CD4-positive, alpha-beta T cell treated with Interleukin-6 at 100 ng/mL for 8 hours (primary cell): ENCODE data around the gene TTI1.
"Not testable (repeated sequence)": the region's sequence is repeated elsewhere in the genome, so short reads cannot be mapped to it uniquely, and the experiment has no call there.

Experiments used
- DNase-seq: peaks from one replicate; pipeline ENCODE4 v3.0.0-alpha.2; 2020; ENCODE audit warnings: mixed read lengths, low spot score

TTI1 gene

DNA sequence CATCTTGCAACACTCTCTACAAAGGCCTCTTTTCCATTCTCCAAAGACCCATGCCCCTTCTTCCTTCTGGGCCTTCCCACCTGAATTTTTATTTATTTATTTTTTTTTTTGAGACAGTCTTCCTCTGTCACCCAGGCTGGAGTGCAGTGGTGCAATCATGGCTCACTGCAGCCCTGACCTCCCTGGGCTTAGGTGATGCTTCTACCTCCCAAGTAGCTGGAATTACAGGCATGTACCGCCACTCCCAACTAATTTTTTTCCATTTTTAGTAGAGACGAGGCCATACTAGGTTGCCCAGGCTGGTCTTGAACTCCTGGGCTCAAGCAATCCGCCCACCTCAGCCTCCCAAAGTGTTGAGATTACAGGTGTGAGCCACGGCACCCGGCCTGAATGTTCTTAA, 23.8 kb downstream of the TTI1 start:
- DNase-seq, result not testable (repeated sequence)

DNA sequence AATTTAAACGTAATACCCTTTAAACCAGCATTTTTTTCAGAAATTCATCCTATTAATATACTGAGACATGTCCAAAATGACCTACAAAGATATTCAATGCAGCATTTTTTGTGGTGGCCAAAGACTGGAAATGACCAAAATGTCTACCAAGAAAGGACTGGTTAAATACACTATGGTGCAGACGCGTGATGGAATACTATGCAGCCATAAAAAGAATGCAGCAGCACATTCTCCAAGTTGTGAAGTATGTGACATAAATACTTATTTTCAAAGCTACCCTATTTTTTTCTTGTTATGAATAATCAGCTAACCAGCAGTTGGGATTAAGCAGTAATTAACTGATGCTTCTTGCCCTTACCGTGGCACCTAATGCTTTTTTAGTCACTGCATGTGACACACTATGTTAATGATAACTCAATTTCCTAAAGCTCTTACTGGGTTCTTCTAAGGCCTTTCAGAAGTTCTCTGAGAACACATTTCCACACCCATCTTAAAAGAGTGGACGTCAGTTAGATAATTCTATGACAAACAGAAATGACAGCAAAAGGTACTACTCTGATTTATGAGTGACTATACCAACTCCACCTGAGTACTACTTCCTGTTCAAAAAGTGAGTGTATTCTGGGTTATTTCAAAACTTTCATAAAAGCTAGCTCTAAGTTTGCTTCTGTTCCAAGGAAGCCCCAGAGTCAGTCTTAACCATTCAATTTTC, 24.9 kb downstream of the TTI1 start:
- no peak for DNase-seq

DNA sequence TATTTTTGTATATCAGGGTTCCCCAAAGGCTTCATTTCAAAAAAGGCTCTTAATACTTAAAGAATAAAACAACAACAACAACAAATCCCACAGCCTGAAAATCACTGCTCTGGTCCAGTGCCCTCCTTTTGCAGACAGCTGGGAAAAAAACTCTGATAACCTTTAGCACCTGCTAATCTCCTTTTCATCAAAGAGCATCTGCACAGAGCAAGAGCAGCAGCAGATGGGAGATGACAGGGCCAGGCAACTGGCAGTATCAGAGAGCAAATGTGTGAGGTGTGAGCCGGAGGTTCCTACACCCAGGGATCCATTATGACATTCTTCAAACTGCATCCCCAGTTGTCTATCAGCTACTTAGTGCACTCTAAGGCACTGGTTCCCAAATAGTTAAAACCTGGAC, 25.7 kb downstream of the TTI1 start:
- no peak for DNase-seq

DNA sequence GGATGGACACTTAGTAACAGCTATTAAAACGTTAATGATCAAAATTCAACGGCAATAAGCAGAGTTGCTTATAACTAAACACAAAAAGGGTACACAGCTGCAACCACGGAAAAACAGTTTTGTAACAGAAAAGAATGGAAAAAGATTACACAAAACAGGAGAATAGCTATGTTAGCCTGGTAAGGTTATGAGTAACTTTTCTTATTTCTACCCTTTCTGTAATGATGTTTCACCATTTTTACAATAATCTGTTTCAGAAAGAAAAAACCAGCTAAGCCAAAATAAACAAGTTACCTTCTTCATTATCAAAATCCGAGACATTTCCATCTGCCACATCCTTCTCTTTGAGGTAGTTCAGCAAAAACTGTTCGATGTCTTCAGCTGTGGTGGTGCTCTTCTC, 27.4 kb downstream of the TTI1 start:
- DNase-seq, result no peak

DNA sequence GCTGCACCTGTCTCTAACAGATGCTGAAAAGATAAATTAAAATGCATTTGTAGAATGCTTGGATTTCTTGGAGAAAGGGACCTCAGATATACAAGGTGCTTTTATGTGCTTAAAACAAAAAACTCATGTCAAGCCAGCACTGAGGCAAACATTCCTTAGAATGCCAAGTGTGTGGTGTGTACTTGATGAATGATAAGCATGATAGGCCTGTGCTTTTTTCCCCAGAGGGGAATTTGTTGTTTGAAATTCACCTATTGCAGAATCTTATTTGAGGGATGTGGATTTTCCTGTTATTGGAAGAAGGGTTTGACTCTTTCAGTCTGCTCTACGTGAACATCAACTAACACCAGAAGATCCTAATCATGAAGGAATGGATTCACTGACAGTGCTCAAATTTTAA, 28.8 kb downstream of the TTI1 start:
- no peak for DNase-seq

DNA sequence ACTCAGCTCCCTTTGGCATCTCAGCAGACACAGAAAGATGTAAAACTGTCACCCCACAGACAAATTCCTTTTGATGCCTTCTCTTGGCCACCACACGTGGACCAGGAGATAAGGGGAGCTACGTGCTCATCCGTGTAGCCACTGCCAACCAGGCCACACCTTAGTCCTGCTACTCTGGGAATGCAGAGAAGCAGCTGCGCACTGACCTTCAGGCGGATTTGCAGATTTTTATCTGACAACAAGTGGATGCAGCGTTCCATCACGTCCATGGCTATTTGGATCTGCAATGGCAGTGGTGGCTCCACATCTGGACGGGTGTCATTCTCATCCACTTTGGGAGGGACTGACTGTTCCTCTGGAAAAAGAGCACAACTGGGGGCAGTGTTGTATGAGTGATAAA, 30.8 kb downstream of the TTI1 start:
- DNase-seq, result no peak

DNA sequence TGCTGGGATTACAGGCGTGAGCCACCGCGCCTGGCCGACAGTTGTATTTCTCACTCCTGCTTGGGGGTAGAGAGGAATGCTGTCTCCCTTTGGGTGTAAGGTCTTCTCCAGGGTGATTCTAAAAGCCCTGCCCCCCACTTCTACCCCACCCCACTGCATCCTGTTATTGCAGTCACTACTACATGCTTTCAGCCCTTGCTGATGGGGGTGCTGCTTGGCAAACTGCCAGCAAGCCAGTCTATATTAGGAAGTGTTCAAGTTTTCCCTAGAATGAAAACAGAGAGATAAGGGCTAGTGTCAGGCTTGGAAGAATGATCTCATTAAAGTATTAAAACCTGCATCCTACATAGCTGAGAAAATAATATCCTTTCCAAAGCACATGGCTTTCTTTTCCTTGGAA, 31.3 kb downstream of the TTI1 start:
- no peak for DNase-seq

DNA sequence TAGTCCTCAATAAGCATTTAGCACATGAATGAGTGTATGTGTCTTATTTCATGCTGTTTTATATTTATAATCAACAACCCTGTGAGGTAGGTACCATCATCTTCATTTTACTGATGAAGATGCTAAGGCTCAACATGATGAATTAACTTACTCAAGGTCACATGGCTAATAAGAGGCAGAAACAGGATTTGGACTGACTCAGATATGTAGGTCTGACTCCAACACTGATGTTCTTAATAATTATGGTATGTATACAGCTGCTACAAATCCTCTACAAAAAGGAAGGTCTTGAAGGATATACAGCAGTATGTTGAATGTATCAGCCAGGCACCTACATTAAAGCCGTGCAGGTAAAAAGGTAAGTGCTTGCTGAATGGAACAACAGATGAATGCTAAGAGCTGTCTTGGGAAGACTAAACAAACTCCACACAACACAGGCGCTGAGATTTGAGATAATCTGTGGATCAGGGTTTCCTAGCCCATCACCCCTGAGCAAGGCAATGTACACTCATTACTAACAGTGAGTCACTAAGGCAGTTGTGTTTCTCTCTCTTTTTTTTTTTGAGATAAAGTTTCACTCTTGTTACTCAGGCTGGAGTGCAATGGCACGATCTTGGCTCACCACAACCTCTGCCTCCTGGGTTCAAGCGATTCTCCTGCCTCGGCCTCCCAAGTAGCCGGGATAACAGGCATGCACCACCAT, 31.9 kb downstream of the TTI1 start:
- no peak for DNase-seq

DNA sequence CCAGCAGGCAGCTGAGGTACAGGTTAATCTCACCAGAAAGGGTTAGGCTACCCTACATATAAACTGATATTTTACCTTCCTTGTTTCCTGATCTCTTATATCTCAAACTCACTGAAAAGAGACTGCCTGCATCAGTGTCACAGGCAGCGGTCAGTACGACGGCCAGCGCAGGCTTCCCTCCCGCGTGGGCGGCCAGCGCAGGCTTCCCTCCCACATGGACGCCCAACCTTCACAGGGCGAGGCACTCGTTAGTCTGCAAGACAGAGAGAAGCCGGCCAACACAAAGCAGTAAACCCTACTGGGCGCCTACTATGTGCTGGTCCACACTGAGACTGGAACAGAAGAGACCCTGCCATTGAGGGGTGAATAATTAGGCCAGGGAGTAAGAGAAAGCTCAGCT, 33.0 kb downstream of the TTI1 start:
- no peak for DNase-seq

DNA sequence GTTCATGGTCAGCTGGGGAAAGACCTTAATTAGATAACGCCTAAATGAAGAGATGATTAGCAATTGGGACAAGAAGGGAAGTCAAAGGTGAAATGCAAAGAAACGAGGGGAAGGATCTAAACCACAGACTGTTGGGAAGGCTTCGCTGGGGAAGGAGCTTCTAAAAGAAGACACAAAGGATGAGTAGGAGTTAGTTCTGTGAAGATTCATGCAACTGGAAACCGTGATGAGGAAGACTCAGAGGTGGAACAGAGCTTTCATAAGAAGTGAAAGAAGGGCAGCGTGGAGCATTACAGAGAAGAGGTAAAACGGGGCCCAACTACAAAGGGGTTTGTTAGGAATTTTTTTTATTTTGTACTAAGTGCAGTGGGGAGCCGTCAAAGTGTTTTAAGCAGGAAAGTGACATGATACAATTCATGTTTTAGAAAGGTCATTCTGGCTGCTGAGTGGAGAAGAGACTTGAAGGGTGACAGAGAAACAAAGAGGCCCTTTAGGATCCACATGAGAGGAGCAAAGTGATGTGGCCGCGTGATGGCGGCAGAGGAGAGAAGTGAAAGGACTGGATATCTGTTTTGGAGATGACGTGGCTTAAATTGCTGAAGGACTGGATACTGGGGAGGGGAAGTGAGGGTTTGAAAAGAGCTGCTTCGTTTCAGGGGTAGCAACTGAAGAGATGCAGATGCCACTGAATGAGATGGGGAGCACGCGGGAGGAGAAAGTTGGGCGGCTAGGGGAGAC, 33.6 kb downstream of the TTI1 start:
- DNase-seq, result no peak

DNA sequence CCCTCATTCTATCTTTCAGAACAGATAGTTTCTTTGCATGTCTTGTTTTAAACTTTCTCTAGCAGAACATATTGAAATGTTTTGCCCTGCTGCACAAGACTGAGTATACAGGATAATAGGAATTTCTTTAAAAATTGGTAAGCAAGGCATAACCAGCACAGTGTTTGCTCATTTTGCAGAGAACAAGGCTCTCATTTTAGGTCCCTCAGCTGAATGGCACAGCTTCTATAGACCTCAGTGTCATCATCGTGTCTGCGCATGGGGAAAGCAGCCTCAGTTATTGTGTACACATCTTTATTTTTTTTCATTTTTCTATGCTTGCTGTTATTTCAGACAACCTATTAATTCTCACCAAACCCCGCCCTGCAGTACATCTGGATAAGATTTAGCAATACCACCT, 35.7 kb downstream of the TTI1 start:
- DNase-seq, result no peak

DNA sequence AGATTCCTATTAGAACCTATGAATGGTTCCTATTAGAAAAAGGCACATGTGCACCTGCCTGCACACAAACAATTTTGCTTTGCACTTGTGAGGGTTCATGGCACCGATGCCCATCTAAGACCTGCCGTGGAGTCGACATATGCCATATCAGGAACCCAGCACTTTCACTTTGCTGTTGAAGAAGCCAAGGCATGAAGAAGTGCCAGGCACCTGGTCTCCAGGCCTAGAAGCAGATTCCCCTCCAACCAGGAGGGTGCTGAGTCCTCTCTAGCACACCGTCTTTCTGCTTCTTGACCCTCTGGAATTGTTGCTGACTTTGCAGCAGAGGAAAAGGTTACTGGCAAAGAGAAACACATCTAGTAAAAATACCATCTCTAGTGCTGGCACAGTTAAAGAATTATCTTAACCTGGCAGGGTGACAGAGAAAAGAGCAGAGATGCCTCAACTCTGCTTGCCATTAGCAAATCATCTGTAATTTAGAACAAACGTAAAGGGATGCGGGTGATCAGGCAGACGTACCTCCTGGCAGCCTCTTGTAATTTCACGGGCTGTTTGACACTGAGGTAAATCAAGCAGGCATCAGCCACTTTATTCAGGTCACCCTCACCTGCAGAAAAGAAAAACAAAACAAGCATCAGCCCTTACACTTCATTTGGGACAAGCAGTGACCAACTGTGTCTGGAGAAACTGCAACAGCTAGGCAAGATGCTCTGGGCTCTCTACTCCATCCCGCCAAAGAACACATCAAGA, 37.2 kb downstream of the TTI1 start:
- DNase-seq, result no peak

DNA sequence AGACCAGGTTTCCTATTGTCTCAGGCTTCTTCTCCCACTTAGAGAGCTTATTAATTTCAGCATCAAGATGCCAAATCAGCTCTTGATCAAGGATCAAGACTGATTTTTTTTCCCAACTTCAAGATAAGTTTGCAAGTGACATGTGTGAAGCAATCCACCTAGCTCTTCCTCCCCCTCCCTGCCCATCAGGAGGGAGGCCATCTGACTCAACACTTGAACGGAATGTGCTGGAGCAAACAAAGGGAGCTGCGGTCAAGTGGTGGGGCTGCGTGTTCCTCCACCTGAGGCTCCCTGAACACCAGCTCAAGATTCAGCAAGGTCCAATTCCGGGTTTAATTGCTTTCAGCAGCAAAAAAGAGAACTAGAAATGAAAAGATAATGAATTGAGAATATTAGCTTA, 38.7 kb downstream of the TTI1 start:
- no peak for DNase-seq

DNA sequence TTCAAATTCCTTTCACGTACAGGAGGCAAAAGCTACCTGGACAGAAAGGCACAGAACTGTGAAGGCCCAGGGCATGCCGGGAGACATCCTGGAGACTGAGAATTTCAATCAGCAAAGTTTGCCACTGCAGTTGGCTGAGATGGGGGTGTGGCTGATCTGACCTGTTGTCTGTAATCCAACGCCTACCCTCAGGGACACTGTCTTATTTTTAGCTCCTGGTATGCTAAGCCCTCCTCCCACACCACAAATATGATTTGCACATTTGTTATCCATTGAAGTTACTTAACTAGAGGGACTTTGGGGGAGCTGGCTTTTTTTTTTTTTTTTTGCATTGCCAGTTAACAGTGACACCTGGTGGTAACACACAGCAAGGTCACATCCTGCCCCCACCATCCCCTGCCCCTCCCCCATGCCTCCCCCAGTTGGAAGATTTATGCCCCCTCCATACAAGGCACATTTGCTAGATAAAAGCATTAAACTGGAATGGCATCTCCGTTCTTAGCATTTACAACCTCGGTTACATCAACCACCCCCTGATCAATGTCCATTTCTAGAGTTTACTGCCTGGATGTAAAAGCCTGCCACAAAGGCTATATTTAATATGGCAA, 40.4 kb downstream of the TTI1 start:
- DNase-seq, result no peak

DNA sequence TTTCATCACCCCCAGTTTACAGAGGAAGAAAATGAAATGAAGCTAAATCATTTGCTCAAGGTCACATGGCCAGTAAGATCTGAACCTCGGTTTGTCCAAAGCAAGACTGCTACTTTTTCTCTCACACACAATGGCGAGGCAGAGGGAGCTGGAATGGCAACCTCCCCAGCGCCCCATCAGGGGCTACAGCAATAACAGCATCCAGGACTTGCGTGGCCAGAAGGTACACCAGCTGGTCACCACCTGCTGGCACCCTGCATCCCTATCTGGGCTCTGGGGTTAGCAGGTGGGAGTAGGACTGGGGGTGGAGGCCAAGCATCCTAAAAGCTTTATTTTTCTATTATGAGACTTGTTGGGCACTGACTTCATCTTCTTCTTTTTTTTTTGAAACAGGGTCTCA, 41.3 kb downstream of the TTI1 start:
- no peak for DNase-seq

DNA sequence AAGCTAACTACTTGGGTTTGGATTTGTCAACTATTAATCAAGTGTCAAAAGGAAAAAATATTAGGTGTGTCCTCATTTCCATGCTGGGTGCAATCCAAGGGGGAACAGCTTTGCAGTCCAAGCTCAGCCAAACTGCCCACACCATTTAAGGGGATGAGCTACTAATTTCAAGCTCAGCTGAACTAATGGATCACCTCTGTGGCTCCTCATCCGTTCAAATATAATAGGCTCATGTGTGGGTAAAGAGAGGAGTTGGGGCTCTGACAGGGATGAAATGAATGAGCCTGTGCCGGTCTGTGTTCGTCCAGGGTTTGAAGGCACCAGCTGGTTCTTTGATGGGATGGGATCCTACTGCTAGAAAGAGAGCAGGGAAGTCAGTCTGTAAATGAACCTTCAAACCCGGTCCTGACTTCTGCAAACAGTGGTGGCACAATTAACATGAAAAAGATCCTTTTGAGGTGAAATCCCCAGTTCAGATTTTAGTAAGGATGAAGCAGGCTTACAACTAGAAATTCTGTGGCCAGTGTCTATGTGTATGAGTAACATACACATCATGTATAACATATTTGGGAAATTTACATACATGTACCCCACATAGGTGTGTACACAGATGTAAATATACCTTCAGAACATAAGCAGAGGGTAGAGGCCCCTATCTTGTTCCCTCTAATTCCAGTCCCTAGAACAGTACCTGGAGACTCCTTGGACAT, 41.9 kb downstream of the TTI1 start:
- DNase-seq, result no peak

DNA sequence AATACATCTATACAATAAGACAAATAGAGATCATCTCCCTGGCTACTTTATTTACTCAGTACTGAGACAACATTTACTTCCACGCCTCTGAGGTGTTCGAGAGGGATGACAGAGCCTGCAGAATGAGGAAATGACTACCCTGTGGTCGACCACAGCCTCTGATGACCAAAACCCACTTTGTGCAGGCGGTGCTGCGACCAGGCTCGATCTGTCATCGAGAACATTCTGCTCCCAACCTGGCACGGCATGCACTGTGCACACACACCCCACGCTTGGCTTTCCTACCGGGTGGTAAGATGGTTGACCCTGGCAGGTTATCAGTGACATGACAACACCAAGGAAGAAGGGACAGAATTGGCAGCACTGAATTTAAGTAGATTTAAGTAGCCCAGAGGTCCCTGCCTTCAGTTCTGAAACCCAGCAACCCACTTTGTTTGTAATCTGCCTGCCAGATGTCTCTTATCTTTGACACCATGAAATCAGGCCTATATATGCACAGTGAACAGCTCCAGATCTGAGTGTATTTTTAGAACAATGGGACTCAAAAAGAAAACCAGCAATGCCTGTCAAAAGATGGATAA, 42.6 kb downstream of the TTI1 start:
- DNase-seq, result peak; percentile 22

DNA sequence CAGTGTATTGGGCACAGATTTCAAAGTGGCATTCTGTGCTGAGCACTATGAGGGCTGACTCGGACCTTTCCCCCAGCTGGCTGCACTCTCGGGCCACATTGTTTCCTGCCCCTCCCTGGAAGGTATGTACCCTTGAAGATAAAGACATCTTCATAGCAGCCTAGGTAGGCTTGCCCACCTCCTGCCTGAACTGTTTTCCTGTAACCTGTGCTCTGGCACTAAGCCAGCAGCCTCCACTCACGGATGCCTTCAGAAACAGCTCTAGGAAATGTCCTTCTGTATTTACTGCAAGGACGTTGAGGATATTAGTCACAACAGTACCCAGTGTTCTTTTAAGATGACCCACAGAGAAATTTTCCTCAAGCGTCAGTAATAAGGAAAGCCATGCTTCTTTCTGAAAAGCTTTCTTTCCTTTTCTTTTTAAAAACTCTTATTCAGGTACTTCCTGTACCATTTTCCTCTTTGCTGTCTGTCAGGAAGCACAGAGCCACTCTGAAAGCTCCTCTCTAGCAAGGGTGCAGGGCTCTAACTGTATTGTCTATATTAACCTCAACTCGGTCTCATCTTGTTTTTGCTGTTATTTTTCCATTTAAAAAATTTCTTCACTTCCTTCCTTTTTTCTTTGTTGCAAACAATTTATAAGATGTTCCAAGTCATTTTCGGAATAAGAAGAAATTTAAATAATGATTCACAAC, 43.5 kb downstream of the TTI1 start:
- no peak for DNase-seq

DNA sequence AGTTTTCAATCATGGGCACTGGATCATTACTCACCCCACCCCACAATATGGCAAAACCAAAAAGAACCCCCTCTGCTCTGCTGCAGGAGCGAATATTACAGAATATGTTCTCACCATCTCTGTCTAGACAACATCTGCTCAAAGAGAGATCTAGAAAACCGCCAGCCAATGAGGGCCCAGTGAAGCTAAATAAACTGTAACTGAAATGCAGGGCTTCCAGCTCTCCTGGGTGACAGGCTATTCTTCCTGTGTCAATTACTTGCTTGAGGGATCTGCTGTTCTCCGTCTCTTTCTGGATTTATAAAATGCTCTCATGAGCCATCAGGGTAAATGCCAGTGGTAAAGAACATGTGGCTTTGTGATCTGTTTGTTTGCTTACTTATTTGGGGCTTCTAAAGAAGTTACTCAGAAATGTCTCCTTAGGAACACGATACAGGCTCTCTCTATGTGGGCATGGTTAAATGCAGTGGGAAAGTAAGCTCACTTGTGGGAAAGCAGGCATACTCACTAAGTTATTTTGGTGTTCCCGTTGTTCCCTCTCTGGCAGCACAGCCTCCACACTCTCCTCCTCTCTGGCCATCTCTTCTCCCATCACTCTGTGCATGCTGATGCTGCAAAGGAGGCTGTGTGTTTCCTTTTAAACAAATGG, 44.8 kb downstream of the TTI1 start:
- no peak for DNase-seq
